ENCODE measurements around the gene SERP2. TPM values are rescaled to one million over a fixed set of nuclear protein-coding genes. Genes with fewer than 3 reads are reported as not detected.

Gene SERP2
- total RNA-seq, 2 donors from 2014 or later = 1.6 to 5.2 TPM

- no peaks in the 10 kb centered on the region for H3K27me3 ChIP-seq
- ATAC-seq = no peak
- H3K36me3 ChIP-seq (replicated peaks in 1 of 2; ENCODE audit: insufficient read depth in 1 of 2, low read depth in 2 of 2) = no peaks in the 10 kb centered on the region
- H3K4me3 ChIP-seq = no peak overlapping the region
- DNase-seq = no peak
- no peaks in the 10 kb centered on the region for H3K9me3 ChIP-seq
- WGBS, 2 donors = 79 to 81% methylated on average over 11 of the region's 11 CpGs
- H3K27ac ChIP-seq = no peak overlapping the region
- no peaks in the 10 kb centered on the region for H3K4me1 ChIP-seq
- TF ChIP-seq CTCF (IDR thresholded peaks at IDR 0.05) (no peak), POLR2A (IDR thresholded peaks at IDR 0.05) (no peak)
- intact Hi-C loops (cut with DNase I) = no loop called here
Observed at GRCh38 chr13:44363631-44364344, 9.8 kb upstream of the SERP2 start.

- no peak overlapping the region for H3K27ac ChIP-seq
- H3K9me3 ChIP-seq = no peaks in the 10 kb centered on the region
- no peaks in the 10 kb centered on the region for H3K36me3 ChIP-seq (replicated peaks in 1 of 2; ENCODE audit: insufficient read depth in 1 of 2, low read depth in 2 of 2)
- DNase-seq = no peak
- intact Hi-C loops (cut with DNase I) = no loop called here
- no peak for TF ChIP-seq CTCF (IDR thresholded peaks at IDR 0.05)
- WGBS, 2 donors = 91 to 95% methylated on average over 6 of the region's 6 CpGs
- no peak for ATAC-seq
- no peaks in the 10 kb centered on the region for H3K27me3 ChIP-seq
- no peak overlapping the region for H3K4me3 ChIP-seq
- no peaks in the 10 kb centered on the region for H3K4me1 ChIP-seq
Observed at GRCh38 chr13:44364345-44365000, 9.2 kb upstream of the SERP2 start.

GRCh38 chr13:44365008-44365407 is 8.6 kb upstream of the SERP2 start:
- WGBS, 2 donors = 79 to 88% methylated on average over 3 of the region's 3 CpGs
- no peaks in the 10 kb centered on the region for H3K36me3 ChIP-seq (replicated peaks in 1 of 2; ENCODE audit: insufficient read depth in 1 of 2, low read depth in 2 of 2)
- intact Hi-C loops (cut with DNase I) = no loop called here
- H3K27ac ChIP-seq = no peak overlapping the region
- ATAC-seq = no peak
- no peaks in the 10 kb centered on the region for H3K9me3 ChIP-seq
- no peak overlapping the region for H3K4me3 ChIP-seq
- H3K4me1 ChIP-seq = no peaks in the 10 kb centered on the region
- TF ChIP-seq POLR2A (IDR thresholded peaks at IDR 0.05) (no peak), CTCF (IDR thresholded peaks at IDR 0.05) (no peak)
- DNase-seq = no peak
- H3K27me3 ChIP-seq = no peaks in the 10 kb centered on the region

GRCh38 chr13:44365899-44366298 is 7.7 kb upstream of the SERP2 start:
- DNase-seq = no peak
- H3K36me3 ChIP-seq (replicated peaks in 1 of 2; ENCODE audit: insufficient read depth in 1 of 2, low read depth in 2 of 2) = no peaks in the 10 kb centered on the region
- WGBS, 2 donors = 56 to 73% methylated on average over 3 of the region's 3 CpGs
- no peak overlapping the region for H3K27ac ChIP-seq
- no peaks in the 10 kb centered on the region for H3K27me3 ChIP-seq
- intact Hi-C loops (cut with DNase I) = no loop called here
- no peaks in the 10 kb centered on the region for H3K9me3 ChIP-seq
- TF ChIP-seq POLR2A (IDR thresholded peaks at IDR 0.05) (no peak), CTCF (IDR thresholded peaks at IDR 0.05) (no peak)
- ATAC-seq = no peak
- H3K4me3 ChIP-seq = no peak overlapping the region
- no peaks in the 10 kb centered on the region for H3K4me1 ChIP-seq
